Measurements from ENCODE around the gene SMG5.

DNA sequence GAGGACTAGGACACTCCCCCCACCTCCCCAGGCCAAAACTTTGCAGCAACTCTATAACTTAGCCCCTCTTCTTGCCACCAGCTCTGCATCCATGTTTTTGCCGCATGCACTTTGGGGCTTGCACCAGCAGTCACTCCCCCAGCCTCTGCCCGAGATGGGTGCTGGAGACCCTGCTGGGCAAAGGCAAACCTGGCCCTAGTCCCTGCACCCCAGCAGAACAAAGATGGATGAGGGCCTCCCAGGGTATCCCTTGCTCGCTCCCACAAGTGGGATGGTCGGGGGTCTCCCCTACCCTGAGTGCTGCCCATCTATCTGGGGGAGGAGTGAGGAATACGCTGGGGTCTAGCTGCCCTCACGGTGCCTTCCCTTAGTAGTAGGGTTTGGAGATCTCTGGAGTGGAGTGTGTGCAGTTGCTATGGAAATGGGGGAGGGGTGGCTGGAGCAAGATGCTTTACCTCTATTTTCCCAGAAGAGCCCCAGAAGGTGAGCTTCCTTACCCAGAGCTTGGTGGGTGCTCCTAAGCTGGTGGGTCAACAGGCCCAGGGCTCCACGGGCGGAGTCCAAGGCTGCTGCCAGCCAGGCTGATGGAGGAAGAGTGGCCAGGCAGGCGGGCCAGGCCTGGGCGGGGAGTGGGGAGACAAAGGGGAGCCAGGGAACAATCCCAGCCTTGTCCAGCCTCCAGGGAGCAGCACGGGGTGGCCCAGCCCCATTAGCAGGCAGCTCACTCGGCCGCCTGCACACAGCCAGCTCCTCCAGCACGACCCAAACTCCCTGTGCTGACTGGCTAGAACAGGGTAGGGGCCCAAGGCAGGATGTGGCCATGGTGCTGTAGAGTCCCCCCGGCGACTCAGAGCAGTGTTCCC is 34.9 kb downstream of the SMG5 start, which contains the start of gene PAQR6:
- TF ChIP-seq, protein P1, sequence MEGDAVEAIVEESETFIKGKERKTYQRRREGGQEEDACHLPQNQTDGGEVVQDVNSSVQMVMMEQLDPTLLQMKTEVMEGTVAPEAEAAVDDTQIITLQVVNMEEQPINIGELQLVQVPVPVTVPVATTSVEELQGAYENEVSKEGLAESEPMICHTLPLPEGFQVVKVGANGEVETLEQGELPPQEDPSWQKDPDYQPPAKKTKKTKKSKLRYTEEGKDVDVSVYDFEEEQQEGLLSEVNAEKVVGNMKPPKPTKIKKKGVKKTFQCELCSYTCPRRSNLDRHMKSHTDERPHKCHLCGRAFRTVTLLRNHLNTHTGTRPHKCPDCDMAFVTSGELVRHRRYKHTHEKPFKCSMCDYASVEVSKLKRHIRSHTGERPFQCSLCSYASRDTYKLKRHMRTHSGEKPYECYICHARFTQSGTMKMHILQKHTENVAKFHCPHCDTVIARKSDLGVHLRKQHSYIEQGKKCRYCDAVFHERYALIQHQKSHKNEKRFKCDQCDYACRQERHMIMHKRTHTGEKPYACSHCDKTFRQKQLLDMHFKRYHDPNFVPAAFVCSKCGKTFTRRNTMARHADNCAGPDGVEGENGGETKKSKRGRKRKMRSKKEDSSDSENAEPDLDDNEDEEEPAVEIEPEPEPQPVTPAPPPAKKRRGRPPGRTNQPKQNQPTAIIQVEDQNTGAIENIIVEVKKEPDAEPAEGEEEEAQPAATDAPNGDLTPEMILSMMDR (conservative IDR thresholded peaks at IDR 0.05; ENCODE audit: low read depth, low read length): no peak
- no peak for TF ChIP-seq EZH2 (IDR thresholded peaks at IDR 0.05; ENCODE audit: borderline replicate concordance, low read depth, low read length, poor library complexity, severe bottlenecking)
